NCI-H2107 treated with DMSO at 0.1 percent for 48 hours (cell line): Measurements from ENCODE around the gene TRIM71.
"Not testable (repeated sequence)": the region's sequence is repeated elsewhere in the genome, so short reads cannot be mapped to it uniquely, and the experiment has no call there.

Source experiments
- DNase-seq: peaks from one replicate; lab custom pipeline; 2025; ENCODE audit not compliant: unreplicated experiment; lab: John Stamatoyannopoulos, UW

The TRIM71 gene

DNA sequence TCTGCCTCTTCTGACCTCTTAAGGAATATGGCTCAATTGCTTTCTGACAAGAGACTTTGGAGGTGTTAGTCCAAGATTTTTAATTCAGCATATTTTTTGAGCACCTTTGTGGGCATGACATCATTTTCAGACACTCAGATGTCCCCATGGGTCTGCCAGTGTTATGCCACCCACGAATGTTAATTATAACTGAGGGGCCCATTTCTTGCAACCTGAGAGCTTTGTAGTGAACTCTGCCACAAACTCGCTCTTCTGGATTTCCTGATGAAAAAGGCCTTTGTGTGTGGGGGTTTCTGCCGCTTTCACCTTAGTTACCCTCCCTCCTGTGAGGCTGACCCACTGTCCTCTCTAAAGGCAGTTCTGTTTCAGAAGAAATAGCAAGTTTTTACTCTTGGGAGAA, 69.1 kb downstream of the TRIM71 start:
- DNase-seq = no peak

DNA sequence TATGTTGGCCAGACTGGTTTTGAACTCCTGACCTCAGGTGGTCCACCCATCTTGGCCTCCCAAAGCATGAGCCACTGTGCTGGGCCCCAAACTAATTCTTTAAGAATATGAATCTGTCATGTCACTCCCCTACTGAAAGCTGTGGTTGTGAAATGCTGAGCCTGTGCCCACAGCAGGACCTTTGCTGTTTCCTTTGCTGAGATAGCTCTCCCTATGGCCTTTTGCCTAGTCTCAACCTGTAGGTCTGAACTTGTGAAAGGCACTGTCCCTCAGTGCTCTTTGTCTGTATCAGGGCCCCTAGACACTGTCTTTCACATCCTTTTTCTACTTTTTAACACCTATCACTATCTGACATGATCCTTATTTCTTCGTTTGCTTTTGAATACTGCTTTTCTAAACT, 70.9 kb downstream of the TRIM71 start:
- DNase-seq = no peak

DNA sequence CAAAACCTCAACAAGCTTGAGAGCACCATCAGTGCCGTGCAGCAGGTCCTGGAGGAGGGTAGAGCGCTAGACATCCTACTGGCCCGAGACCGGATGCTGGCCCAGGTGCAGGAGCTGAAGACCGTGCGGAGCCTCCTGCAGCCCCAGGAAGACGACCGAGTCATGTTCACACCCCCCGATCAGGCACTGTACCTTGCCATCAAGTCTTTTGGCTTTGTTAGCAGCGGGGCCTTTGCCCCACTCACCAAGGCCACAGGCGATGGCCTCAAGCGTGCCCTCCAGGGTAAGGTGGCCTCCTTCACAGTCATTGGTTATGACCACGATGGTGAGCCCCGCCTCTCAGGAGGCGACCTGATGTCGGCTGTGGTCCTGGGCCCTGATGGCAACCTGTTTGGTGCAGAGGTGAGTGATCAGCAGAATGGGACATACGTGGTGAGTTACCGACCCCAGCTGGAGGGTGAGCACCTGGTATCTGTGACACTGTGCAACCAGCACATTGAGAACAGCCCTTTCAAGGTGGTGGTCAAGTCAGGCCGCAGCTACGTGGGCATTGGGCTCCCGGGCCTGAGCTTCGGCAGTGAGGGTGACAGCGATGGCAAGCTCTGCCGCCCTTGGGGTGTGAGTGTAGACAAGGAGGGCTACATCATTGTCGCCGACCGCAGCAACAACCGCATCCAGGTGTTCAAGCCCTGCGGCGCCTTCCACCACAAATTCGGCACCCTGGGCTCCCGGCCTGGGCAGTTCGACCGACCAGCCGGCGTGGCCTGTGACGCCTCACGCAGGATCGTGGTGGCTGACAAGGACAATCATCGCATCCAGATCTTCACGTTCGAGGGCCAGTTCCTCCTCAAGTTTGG, 72.9 kb downstream of the TRIM71 start:
- no peak for DNase-seq

DNA sequence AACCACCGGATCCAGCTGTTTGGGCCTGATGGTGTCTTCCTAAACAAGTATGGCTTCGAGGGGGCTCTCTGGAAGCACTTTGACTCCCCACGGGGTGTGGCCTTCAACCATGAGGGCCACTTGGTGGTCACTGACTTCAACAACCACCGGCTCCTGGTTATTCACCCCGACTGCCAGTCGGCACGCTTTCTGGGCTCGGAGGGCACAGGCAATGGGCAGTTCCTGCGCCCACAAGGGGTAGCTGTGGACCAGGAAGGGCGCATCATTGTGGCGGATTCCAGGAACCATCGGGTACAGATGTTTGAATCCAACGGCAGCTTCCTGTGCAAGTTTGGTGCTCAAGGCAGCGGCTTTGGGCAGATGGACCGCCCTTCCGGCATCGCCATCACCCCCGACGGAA, 73.6 kb downstream of the TRIM71 start:
- no peak for DNase-seq

DNA sequence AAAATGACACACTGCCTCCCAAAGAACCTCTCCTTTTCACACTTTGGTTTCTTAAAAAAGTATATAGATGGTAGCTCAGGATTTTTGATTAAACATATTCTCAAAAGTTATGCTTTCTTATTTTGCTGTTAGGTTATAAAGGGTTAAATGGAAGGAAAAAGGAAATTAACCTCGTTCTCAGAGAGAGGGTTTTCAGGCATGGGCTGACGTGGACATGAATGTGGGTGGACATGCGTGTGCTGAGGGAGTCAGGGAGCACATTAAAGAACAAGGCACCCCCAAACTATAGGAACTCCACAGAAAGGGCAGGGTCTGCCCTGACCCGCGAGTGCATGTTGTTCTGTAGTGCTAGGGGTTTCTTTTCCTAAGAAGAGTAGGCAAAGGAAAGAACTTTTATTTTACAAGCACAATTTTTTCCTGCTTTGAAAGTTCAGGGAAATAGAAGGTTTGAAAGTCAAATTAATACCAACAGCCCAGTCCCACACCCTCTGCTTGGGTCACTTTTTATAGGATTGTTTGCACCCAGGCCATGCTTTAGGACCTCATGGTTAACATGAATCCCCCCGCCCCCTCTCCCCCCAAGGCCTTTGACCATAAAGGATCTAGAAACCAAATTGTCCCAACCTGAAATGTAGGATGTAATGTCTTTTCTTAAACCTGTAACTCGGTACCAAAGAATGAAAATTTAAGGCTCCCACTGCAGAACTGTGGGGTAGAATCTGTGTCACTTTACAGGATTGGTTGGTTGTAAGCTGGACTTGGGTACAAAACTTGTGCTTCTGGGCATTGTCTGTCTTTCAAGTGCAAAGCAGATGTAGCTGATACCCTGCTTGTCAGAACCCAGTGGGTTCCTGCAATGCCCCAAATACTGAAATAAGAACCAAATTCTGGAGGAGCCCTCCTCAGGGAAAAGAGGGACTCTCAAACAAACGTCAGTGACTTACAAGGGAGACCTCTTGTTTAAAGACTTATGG, 75.1 kb downstream of the TRIM71 start:
- no peak for DNase-seq

DNA sequence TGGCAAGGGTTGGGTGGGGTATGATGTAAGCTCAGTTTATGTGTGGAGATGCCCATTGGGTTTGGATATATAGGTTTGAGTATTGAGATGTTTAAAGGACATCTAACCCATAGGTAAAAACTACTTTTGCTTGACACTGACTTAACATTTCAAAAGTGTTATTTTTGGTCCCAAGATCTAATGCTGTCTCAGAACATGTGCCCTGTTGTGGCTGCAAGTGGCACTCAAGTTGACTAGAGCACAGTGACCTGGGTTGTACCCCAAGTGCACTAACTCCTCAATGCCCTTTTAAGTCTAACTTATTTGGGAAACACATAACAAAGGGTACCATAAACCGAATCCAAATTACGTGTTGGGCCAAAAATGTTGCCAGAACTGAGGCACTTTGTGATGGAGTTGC, 77.2 kb downstream of the TRIM71 start:
- no peak for DNase-seq

DNA sequence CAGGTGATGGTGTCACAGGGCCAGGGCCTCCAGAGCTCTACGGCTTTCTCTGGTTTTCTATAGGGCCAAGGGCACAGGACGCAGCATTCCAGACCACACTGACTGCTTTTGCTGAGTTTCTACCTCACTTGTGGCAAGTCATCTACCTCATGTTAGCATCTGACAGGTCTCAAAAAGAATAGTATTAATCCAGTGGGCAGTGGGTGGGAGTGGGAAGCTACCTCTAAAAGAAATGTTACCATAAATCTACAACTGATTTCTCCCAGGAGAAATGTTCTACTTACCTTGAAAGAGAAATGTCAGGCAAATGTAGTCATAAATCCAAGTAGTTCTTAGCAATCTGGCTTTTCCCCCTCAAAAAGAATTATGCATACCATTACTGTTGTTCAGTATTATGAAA, 77.9 kb downstream of the TRIM71 start:
- DNase-seq = no peak

DNA sequence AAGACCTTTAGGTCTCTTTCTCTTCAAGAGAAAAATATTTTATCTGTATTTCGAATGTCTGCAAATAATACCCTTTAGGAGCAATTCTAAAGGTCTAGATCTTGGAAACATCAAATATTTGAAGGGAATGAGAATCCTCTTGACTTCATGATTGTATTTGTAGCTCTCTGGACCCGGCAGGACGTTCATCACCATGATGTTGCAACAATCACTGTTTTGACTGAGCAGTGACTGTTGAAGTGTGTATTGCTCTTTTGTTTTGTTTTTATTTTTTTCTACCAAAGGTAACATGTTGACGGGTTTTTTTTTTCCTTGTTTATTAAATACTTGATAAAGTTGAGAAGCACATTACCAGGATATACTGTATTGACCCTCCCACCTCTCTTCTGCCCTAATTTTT, 78.3 kb downstream of the TRIM71 start:
- no peak for DNase-seq

DNA sequence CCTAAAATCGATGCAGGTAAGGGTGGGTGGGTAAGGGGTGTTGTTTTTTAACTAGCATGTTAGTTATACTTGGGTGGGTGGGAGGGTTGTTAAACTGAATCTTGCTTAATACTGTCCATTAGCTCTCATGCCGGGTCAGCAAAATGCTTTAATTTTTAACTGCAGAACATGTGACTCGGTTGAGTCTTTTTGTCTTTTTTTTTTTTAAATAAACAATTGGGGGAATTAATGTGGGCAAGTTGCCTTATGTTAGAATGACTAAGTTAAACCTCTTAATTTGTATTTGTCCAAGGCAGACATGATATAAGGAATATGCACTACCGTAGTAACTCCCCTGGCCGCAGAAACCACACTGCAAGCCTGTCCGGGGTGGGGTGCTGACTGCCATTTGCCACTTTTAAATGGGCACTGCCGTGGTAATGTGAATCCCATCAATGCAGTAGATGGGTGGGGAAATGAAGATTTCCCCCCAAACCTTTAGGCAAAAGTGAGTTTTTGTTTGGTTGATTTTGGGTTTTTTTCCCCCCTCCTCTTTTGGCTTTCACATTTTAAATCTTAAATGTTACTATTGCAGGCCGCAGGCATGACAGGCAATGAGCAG, 79.3 kb downstream of the TRIM71 start:
- DNase-seq = no peak

DNA sequence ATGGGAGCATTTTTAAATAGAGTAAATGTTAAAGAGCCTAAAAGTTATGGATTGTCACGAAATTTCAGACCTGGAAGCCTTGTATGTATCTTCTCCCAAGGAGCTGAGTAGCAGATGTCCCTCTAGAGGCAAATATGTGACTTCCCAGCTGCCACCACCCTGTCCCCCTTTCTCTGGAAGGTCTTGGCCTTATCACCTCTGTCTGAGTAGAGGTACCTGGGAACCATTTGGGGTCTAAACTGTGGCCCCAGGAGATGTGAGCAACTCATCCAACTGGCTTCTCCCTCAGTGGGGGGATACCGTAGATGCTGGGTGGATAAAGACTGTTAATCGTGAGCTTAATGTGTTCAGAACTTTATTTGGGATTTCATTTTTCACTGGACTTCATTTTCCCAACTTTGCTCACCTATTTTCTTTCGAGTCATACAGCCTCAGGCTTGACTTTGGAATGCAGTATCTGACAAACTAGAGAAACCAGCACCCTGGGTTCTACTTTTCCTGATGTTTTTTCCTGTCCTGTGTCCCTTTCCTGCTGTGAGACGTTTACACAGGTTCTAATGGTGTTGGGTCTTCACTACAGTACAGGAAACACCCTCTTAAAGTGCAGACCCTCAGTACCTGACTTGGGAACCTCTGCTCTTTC, 80.3 kb downstream of the TRIM71 start:
- no peak for DNase-seq

DNA sequence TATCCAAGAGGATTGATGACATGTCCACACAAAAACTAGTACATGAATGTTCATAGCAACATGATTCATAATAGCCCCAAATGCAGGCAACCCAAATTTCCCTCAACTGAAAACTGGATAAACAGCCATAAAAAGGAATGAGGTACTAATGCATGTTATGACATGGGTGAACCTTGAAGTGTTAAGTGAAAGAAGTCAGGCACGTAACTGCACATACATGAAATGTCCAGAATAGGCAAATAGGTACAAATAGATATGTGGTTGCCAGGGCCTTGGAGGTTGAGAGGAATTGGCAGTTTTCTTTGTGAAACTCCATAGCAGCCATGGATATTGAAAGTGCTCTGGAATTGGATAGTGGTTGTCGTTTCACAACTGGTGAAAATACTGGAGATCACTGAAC, 81.5 kb downstream of the TRIM71 start:
- no peak for DNase-seq

DNA sequence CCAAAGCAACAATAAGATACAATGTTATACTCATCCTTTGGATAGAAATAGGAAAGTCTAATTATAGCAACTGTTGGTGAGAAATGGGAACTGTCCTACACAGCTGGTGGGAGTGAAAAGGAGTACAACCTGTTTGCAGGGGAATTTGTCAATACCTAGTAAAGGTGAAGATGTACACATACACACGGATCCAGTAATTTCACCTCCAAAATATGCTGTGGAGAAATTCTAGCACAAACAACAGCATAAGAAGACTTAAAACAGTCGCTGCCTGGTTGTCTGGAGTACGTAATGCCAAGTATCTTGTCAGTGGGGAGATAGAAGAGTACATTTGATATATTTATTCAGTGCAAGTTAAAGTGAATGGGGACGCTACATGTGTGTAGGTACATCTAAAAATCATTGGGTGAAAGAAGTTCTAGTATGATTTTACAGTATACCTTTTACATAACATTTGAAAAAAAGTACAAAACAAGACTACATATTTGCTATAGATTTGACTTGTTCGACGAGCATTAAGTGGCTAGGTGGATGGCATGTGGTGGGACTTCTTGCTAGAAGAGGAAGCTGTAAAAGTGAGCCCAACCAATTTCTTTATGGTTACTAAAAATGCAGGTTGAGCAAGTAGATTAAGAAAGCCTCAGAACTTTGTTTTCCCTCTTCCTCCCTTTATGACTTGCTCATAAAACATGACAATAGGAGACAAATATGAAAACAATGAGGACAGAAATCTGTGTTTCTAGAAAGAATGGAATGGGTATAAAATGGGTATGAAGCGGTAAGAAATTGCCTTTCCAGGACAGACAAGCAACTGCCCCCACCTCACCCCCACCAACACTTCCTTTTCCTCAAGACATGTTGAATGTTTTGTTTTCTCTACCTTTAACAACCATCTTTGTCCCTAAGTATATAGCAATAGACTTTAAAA, 83.5 kb downstream of the TRIM71 start:
- no peak for DNase-seq

DNA sequence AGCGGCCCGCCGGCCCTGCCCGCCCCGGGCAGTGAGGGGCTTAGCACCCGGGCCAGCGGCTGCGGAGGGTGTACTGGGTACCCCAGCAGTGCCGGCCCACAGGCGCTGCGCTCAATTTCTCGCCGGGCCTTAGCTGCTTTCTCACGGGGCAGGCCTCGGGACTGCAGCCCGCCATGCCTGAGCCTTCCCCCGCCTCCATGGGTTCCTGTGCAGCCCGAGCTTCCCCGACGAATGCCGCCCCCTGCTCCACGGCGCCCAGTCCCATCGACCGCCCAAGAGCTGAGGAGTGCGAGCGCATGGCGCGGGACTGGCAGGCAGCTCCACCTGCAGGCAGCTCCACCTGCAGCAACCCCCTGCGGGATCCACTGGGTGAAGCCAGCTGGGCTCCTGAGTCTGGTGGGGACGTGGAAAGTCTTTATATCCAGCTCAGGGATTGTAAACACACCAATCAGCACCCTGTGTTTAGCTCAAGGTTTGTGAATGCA, 85.1 kb downstream of the TRIM71 start:
- not testable (repeated sequence) for DNase-seq

DNA sequence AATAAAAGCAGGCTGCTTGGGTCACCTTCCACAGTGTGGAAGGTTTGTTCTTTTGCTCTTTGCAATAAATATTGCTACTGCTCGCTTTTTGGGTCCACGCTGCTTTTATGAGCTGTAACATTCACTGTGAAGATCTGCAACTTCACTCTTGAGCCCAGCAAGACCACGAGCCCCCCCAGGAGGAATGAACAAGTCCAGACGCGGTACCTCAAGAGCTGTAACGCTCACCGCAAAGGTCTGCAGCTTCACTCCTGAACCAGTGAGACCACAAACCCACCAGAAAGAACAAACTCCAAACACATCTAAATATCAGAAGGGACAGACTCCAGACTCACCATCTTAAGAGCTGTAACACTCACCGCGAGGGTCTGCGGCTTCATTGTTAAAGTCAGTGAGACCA, 86.2 kb downstream of the TRIM71 start:
- DNase-seq = no peak

DNA sequence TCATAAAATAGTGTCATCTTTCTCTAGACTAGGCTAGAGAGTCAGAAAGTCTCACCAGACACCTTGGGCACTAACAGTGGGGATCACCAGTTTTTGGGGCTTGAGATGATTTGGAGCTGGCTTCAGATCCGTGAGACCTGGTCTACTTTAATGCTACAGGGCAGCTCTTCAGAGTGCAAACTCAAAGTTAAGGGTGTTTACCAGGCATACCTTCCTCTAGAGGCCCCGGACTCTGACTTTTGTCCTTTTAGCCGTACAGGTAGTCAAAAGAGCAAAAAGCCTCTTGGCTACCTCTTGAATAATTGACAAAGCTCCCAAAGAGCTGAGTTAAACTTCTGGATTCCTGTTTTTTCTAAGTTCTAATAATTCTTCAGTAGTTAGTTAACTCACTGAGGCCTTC, 92.2 kb downstream of the TRIM71 start:
- DNase-seq = no peak

DNA sequence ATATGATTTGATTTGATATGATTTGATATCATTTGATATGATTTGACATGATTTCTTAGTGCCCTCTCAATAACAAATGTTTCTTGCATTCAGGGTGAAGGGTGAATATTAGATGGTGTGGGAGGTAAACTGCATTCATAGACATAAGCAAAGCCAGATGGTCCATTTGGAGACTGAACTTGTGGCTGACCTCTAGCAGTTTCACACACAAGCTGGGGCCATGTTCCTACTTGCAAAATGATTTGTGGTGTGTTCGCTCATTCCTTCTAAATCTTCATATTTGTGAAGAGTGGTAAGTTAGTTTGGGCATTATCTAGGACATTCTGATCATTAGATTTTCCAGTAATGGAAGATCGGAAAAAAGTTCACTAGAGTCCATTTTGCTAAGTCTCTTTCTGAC, 93.2 kb downstream of the TRIM71 start:
- DNase-seq = no peak

DNA sequence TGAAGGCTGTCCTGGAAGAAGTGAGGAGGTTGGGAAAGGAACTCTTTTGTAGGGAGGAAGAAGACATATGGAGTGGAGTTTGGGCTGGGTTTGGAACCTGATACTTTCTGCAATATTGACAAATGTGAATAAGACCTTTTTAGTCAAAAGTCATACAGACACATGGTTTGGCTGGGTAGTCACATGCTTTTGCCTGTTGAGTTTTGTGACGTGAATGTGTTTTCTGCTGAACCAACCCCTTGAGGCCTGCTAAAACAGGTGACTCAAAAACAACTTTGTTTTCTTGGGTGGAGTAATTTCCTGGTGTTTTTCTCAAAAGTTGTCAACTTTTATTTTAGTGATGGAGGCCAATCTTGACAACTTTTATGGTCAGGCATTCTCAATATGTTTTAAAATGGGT, 94.2 kb downstream of the TRIM71 start:
- no peak for DNase-seq

DNA sequence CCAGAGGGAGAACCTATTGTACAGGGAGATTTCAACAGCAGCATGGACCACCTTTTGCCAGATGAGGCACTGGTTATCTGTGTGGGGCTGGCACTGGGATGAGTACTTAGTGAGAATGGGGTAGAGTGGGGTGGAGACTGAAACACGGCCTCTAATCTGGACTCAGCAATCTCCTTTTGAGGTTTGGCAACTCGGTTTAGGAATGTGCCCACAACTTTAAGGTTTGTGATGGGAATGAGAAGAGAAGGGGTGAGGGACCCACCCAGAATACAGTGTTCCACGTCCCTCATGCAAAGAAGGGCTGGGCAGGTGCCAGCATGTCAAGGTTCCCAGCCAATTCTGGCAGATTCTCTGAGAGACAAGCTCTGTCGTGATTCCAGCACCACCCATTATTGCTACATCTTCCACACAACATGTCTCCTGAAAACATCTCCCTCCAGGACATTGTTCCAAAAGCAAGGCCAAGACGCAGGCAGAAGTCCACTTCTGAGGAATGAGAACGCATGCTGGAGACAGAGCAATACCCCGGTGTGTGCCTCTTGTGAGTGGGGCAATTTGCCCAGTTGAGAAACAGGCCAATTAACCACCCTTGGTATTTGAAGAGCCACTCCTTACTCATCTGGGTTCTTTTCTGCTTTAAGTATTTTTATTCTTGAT, 96.1 kb downstream of the TRIM71 start:
- DNase-seq = no peak

DNA sequence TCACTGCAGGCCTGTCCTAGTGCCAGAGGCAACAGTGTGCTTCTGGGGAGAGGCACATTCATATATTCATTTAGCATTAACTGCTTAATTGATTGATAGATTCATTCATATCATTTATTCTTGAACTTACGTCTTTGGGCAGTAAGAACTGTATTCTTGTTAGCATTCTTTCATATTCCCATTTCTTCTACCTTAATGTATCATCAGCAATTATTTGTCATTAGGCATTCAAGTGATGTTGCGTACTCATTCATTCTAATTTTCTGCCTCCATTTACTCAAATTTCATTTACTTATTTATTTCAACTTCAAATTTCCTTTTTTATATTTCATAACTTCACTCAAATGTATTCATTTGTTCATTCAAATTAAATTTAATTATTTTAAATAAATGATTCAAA, 102.1 kb downstream of the TRIM71 start:
- DNase-seq = no peak
